VCaP (cell line): ENCODE results near the gene SERHL2.
"Not testable (repeated sequence)": the region's sequence is repeated elsewhere in the genome, so short reads cannot be mapped to it uniquely, and the experiment has no call there.

Source experiments
- H3K27ac ChIP-seq: fragments of 450-650 bp; 2 replicates; pipeline ENCODE4 v1.5.1; 2017
- TF ChIP-seq, protein P1 (sequence below): fragments of 450-650 bp; conservative IDR thresholded peaks from 2 replicates; pipeline ENCODE4 v1.5.1; 2017; ENCODE audit warnings: mild to moderate bottlenecking, moderate library complexity

Gene SERHL2, protein sequence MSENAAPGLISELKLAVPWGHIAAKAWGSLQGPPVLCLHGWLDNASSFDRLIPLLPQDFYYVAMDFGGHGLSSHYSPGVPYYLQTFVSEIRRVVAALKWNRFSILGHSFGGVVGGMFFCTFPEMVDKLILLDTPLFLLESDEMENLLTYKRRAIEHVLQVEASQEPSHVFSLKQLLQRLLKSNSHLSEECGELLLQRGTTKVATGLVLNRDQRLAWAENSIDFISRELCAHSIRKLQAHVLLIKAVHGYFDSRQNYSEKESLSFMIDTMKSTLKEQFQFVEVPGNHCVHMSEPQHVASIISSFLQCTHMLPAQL

DNA sequence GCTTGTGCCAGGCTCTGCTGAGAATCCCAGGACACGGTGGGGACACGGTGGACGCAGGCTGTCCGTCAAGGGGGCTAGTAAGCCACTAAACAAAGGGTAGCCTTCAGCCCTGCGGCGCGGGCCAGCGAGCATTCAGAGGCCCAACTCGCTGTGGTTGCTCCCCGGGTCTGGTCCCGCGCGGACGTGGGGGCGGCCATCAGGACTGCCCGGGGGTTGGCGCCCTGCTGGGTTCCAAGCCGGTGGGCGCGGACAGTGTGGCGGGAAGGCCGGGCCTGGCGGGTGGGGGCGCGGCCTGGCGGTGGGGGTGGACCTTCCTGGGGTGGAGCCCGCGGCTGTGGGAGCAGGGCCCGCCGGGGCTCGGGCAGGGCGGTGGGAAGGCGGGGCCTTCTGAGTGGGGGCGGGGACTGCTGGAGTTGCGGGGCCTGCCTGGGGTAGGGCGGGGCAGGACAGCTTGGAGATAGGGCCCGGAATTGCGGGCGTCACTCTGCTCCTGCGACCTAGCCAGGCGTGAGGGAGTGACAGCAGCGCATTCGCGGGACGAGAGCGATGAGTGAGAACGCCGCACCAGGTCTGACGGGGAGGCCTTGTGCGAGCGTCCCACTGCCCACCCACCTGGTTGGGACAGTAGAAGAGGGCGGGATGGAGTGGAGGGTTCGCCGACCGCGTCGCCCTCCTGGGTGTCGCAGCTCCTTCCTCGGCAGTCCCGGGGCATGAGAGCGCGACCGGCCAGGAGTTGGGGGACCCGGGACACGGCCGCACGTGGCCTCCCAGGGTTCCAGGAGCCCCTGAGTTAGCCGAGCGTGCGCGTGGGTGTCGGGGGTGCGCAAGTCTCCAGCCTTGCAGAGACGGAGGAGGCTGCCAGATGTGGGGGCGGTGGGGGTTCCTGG is at the start of gene SERHL2:
SERHL2 (plus strand) TSS at position 482 of the 887 bp plus-strand sequence; CDS start at position 547, 65 bp downstream.
- TF ChIP-seq, protein P1, sequence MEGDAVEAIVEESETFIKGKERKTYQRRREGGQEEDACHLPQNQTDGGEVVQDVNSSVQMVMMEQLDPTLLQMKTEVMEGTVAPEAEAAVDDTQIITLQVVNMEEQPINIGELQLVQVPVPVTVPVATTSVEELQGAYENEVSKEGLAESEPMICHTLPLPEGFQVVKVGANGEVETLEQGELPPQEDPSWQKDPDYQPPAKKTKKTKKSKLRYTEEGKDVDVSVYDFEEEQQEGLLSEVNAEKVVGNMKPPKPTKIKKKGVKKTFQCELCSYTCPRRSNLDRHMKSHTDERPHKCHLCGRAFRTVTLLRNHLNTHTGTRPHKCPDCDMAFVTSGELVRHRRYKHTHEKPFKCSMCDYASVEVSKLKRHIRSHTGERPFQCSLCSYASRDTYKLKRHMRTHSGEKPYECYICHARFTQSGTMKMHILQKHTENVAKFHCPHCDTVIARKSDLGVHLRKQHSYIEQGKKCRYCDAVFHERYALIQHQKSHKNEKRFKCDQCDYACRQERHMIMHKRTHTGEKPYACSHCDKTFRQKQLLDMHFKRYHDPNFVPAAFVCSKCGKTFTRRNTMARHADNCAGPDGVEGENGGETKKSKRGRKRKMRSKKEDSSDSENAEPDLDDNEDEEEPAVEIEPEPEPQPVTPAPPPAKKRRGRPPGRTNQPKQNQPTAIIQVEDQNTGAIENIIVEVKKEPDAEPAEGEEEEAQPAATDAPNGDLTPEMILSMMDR = no peak
- peak within 1 kb of the TSS; percentile 46; the same call in 1 of the 2 replicates for H3K27ac ChIP-seq

DNA sequence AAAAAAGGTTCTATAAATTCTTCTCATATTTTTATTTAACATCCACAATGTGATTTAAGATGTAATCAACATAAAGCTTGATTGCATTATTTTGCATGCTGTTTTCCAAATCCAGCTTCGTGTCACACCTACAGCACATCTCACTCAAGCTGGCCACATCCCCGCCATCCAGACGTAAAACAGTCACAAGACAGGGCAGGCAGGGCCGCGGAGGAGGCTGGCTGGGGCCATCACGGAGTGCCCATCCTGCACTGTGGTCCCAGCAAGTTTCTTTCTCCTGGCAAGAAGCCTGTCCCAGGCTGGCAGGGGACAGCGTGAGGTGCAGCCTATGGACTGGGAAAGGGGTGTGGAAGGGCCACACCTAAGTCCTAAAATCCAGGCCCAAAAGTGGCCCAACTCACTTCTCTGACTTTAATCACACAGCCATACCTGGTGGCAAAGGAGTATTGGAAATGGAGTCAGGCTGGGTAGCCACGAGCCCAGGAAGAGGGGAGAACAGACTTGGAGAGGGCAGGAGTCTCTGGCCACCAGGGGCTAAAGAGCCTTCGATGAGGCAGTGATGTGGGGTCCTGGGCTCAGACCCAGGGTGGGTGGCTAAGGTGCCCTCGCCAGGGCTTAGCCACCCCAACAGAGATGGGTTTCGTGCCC is 45.3 kb upstream of the SERHL2 start:
- H3K27ac ChIP-seq = not testable (repeated sequence)

DNA sequence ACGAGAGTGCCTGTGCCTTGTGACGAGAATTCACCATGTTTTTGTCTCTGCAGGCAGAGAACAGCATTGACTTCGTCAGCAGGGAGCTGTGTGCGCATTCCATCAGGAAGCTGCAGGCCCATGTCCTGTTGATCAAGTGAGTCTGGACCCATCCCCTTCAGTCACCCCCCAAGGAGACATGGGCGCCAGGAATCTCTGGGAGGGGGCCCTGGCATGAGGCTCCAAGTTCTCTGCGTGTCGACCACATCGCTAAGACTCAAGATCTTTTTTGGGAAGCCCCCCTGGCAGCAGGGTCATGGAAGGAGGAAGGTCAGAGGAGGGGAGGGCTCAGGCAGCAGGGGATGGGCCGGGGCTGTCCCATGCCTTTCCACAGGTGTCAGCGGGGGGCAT is 44.8 kb upstream of the SERHL2 start:
- H3K27ac ChIP-seq = not testable (repeated sequence)

DNA sequence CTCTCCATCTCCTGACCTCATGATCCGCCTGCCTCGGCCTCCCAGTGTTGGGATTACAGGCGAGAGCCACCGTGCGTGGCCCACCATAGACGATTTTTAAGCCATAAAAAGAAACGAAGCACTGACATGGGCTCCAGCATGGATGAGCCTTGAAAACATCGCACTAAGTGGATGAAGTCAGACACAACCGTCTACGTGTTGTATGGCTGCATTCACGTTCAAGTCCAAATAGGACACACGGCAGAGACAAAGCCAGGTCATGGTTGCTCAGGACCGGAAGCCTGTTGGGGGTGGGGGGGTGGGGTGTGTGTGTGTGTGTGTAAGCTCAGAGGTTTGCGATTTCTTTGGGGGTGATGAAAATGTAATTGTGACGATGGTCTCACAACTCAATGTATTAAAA is 44.2 kb upstream of the SERHL2 start:
- no peak overlapping the region for H3K27ac ChIP-seq
- TF ChIP-seq, protein P1 = no peak

DNA sequence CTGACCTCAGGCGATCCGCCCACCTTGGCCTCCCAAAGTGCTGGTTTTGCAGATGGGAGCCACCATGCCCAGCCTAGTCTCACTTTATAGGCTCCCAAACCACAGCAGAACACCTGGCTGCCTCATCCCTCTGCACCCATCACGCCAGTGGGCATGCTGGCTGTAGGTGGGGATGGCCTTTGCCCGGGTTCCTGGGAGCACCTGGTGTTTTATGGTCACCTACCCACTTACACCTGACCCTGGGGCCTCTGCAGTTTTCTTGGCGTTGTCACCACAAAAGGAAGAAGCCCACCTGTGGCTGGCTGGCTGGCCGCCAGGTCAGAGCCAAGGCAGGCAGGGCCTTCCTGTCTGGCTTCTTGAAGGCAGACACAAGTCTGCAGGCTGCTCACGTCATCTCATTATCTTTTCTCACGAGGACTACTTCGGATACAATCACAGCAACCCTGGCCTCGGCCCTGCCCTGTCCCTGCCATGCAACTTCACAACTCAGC is 42.3 kb upstream of the SERHL2 start:
- H3K27ac ChIP-seq = no peak overlapping the region
- TF ChIP-seq, protein P1 = no peak

DNA sequence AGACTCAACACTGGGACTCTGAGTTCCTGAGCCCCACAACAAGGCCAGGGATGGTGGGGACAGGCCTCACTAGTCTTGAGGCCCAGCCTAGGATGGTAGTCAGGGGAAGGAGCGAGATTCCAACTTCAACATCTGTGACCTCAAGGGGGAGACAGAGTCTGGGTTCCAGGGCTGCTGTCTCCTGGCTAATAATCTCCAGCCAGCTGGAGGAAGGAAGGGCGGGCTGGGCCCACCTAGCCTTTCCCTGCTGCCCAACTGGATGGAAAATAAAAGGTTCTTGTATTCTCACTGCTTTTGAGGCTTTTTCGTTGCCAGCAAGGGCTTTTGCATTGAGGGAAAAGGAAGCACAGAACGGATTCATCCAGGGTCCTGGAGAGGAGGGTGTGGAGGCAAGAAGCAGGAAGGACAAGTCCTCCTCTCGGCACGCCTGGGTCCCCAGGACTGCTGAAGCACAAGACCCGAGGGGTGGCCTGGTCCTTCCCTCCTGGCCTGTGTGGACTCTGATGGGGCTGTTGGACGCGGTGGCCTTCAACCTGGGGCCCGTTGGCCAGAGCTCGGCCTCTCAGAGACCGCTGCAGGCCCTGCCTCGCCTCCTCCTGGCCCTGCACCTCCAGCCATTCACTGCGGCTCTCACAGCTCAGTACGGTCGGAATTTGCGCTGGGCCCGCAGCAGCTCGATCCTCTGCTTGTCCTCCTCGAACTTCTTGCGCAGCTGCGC is 41.3 kb upstream of the SERHL2 start:
- H3K27ac ChIP-seq = not testable (repeated sequence)
- TF ChIP-seq, protein P1 = peak; percentile 43

DNA sequence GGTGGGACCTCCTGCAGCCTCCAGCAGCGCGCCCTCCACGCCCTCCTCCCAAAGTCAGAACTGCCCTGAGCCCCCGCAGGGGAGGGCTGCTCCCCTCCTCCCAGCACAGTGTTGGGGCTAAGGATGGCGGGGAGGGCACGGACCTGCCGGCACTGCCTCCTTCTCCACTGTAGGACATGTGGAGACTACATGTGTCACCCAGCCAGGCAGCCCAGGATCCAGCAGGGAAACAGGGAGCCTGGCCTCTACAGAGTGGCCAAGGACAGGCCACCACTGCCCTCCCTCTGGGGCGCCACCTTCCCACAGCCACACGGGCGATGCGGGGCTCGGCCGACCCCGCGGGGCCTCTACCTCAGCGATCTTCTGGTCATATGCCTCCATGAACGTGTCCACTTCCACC is 39.4 kb upstream of the SERHL2 start:
- H3K27ac ChIP-seq = not testable (repeated sequence)

DNA sequence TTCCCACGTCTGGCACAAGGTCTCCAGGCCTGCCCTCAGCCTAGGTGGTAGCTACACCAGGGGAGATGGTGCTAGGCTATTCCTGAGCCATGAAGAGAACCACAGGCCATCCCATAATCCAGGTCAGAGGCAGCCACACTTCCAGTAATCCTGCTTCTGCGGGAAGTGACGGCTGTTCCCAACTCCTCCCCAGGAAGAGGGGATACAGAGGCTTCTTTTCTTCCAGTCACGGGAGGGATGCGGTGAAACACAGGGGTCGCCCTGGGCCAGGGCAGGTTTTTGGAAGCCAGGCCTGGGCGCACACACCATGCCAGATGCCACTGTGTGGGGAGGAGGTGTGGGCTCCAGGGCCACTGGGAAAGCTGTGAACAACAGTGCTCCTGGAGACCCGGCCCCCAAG is 38.5 kb upstream of the SERHL2 start:
- H3K27ac ChIP-seq = not testable (repeated sequence)

DNA sequence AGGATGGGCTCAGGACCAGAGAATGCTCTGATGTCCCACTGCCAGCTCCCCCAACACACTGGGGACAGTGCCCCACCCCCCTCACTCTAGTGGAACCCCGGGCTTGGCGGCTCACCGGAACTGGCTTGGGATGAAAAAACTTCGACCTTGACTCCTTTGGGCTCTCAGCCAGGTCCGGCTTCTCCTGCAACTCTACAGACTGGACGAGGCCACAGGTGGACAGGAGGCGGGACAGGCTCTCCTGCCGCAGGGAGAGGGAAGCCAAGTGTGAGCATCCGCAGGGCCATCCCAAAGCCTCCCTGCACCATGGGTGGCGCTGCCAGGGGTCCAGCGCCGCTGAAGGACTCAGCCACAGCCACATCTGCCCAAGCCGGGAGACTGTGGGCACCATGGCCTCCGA is 37.9 kb upstream of the SERHL2 start:
- TF ChIP-seq, protein P1 = no peak
- H3K27ac ChIP-seq = no peak overlapping the region

DNA sequence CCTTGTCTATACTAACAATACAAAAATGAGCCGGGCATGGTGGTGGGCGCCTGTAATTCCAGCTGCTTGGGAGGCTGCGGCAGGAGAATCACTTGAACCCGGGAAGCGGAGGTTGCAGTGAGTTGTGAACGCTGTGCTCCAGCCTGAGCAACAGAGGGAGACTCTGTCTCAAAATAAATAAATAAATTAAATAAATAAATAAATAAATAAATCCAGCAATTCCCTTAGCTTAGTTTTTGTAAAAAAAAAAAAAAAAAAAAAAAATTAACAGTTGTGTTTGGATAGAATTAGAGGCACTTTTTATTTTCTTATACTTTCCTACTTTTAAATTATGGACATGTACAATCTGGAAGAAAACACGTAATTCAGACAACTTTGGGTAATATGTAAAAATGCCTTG is 36.7 kb upstream of the SERHL2 start:
- not testable (repeated sequence) for H3K27ac ChIP-seq

DNA sequence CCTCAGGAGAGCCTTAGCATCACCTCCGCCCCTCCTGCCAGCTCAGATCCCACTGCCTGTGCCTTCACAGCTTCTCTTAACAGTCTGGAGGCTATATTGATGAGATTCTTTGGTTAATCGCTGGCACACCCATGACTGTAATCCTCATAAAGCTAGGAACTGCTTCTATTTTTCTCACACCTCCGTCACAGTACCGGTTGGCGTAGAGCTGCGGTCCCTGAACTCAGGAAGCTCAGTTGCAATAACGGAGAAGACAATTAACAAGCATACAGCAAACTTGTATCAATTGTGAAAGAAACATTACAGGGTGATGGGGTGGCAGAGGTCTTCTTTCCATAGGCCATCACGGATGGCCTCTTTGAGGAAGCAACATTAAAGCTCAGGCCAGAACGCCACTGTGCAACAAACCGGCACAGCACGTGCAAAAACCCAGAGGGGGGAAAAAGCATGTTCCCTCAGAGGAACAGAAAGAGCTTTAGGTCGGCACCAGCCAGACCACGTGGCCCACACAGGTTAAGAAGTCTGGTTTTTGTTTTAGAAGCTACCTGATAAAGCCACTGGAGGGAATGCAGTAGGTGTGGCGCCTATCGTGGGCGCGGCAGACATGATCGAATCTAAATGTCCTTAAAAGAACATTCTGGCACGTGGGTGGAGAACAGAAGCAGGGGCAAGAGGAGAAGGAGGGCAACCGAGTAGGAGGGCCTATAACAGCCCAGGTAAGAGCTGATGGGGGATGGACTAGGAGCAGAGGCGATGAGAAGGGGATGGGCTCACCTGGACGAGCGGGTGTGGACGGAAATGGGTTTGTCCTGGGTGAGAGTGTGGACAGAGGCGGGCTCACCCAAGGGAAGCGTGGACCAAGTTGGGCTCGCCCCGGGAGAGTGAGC is 34.9 kb upstream of the SERHL2 start:
- H3K27ac ChIP-seq = peak overlapping the region; percentile 38; the same call in 1 of the 2 replicates
